CD4-positive, alpha-beta T cell treated with Interleukin-21 for 1 hour (primary cell): ENCODE data around the gene ZNF302.
"Not testable (repeated sequence)": the region's sequence is repeated elsewhere in the genome, so short reads cannot be mapped to it uniquely, and the experiment has no call there.

Experiments
- DNase-seq: peaks from one replicate; pipeline ENCODE4 v3.0.0-alpha.2; 2020

The ZNF302 gene

DNA sequence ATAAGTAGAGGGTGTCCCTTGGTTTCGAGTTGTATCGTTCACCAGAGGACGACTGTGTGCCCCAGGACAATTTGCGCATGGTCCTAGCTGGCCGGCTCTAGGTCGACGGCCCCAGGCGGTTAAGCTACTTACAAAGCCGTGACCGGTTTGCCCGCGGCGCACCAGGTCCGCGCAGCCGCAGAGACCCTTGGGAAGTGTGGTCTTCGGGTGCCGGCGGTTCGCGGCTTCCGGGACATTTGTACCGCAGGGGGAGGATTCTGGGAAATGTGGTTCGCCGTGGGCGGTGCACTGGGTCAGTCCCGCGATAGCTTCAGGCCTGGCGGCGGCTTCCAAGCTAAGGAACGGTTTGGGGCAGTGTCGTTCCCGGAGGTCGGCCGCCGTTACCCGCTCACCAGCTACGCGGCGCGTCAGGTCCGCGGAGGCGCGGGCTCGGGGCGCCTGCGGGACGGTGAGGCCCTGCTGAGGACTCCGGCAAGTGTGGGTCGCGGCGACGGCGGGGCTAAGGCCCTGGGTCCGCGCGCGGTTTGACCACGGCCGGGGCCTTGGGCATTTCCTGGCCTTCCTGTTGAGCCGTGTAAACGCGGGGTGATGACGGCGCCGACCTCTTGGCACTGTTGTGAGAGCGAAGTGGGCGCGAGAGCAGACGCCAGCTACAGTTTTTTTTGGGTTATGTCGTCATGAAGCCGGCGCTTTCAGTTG is at the start of gene ZNF302:
Gene ZNF302 (plus strand): TSS at position 293 of the 699 bp plus-strand sequence. CDS start 1,127 bp downstream, outside the sequence.
- peak; percentile 94 for DNase-seq

DNA sequence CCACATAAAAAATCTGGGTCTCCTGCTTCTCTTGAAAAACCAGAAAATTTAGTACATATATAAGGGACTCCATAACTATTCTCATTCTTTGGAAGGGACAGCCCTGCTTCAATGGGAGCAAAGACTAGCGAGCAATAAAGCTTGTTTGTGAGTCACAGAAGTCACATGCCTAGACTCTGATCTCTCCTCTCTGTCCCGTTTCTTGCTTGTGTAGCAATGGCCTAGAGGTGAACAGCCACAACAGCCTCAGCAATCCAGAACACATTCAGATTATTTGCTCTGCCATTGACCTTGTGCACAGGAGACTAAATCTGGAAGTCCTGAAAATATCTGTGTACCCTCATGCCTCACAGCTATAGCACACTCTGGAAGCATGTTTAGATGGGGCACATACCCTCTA is 43.7 kb upstream of the ZNF302 start:
- DNase-seq, result no peak

DNA sequence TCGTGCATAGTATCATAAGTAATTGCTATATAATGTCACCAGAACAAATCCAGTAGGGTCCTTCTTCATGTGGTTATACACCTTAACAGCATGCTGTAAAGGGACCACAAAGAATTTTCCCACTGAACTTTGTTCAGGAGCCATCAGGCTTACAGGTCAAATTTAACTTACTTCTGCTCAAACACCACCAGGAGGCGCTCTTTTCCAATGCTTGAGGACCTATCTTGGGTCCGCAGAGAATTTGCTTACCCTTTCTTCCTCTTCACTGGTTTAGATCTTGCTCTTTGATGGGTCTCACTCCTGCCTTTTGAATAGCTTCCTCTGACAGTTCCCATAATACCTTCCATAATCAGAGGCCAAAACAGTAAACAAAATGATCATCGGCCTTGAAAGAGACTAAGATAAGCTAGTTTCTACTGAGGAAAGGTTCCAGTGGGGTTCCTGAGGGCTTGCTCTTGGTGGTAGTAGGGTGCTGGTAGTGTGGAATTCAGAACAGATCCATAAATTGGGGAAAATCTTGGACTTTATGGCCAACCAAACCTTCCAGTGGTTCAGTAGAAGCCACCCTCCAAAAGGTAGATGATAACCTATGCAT is 37.9 kb upstream of the ZNF302 start:
- DNase-seq, result peak; percentile 73

DNA sequence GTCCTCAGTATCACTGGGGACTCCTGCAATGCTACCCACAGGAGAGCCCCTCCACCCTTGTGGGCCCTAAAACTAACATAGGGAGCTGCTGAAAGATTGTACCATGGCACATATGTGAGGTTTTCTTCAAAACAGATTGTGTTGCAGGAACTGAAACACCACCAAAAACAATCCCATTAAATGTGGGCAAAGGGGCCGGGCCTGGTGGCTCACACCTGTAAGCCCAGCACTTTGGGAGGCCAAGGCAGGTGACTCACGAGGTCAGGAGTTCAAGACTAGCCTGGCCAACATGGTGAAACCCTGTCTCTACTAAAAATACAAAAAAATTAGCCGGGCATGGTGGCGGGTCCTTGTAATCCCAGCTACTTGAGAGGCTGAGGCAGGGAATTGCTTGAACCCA is 35.2 kb upstream of the ZNF302 start:
- DNase-seq, result no peak

DNA sequence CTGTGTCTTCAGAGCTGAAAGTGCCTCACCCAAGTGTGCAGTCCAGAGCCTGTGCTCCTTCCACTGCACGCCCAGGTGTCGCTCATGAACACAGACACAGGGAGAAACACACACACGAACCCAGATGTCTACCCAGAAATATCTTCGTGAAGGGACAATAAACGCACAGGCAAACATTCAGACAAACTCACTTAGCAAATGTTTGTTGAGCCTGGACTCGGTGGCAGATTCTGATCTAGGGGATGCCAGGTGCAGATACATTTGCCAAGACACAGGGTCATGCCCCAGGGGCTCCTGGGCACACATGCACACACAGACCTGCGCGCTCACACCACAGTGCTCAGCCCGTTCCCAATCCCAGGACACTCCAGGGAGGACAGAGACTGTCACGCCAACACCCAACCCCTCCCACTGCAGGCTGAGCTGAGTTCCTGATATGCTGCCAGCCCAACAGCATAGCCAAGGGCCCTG is 32.5 kb upstream of the ZNF302 start:
- DNase-seq, result no peak

DNA sequence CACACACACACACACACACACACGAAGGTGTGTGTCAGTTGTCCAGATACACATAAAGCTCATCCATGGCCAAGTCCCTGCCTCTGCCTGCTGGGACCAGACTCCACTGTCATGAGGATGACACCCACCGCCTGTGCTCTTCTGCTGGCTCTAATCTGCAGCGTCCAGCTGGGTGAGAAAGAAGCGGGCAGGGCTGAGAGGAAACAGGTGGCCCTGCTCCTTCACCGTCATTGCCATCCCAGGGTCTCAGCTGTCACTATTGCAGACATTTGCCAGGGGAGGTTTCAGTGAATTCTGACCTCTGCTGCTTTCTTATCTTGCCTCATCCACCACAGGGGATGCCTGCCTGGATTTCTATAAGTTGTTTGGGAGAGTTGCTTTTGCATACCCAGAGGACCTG is 31.9 kb upstream of the ZNF302 start:
- DNase-seq, result no peak

DNA sequence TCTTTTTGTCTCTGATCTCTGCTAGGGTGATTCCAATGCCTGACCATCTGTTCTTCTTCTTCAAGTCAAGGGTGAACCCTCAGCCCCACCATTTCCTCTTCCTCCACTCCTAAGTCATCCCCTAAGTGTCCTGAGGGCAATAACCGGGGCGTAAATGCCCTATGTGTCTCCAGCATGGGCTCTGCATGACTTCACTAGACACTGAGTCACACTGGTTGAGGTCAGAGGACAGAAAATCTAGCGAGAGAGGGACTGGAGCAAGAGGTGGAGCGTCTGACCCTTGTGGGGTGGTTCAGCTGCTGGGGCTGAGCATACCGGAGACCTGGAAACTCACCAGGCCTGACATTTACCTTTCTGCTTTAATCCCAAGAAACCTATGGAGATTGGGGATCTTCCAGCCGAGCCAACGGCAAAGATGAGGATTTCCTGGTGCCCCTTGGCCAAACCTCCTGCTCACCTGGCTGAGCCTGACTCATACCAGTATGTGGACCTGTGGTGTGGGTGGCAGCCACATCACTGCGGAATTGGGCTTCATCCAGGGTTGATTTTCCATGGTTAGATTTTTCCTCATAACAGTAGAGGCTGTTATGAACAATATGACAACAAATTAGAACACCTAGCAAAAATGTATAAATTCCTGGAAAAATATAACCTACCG is 27.5 kb upstream of the ZNF302 start:
- DNase-seq, result no peak

DNA sequence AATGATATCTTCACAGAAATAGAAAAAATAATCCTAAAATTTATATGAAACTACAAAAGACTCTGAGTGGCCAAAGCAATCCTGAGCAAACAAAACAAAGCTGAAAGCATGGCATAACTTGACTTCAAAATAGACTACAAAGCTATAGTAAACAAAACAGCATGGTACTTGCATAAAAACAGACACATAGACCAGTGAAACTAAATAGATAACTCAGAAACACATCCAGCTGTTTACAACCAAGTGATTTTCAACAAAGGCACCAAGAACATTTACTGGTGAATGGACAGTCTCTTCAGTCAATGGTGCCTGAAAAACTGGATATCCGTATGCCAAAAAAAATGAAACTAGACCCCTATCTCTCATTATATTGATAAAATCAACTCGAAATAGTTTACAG is 25.7 kb upstream of the ZNF302 start:
- DNase-seq, result no peak

DNA sequence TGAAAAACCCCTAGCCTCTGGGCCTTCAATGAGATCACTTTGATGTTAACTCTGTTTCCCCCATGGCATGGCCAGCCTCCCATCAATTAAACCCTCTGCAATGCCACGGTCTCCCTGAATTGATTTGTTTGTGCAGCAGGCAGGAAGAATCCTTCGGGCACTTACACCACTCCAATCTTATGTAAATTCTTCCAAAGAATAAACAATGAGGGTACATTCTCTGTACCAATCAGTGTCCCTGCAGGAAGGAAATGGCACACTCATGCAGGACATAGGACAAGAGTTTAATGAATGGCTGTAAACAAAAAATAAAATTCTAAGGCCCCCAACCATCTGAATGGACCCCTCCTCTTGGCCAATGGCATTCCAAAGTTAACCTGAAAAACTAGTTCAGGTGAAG is 22.7 kb upstream of the ZNF302 start:
- no peak for DNase-seq

DNA sequence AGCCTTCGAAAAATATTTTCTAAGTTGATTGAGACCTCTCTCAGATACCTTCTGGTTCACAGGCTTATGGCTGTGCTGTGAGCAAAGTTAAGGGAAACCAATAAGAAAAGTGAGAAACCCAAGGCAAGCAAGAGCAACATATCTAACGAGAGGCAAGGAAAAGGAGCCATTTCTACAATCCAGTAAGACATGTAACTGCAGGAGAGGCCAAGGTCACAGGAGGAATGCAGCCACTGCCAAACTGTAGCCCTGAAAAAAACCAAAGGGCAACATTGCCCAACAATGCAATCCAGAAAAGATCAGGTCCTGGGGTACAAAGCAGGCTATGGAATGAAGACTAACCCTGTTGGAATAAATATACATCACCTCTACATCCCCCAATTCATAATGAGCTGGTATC is 21.8 kb upstream of the ZNF302 start:
- DNase-seq, result no peak

DNA sequence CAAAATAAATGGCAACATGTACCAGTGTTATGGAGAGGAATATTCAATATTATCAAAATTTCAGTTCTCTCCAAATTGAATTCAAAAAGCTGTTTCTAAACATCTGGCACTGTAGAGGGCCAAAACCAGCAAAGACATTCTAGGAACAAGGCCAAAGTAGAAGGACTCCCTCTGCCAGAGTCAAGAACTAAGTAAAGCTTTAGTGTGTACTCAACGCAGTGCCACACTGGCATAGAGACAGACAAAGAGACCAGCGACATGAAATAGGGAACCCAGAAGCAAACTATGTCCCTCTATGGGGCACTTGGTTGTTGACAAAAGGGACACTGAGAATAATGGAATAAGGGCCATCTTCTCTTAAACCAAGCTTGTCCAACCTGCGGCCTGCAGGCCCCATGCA is 16.1 kb upstream of the ZNF302 start:
- DNase-seq, result no peak

DNA sequence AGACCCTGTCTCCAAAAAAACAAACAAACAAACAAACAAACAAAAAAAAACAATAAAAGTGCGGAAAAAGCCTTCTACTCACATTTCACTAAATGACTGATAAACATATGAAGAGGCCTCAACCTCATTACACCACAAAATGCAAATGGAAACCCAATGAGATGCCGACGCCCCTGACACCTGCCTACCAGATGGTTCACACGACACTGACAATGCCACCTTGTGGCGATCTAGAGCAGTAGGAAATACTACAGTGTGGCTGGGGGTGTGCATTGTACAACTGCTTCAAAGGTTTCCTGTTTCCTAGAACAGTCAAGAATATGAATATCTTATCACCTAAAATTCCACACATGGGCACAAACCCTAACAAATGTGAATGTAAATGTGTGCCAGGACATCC is 14.6 kb upstream of the ZNF302 start:
- peak; percentile 71 for DNase-seq

DNA sequence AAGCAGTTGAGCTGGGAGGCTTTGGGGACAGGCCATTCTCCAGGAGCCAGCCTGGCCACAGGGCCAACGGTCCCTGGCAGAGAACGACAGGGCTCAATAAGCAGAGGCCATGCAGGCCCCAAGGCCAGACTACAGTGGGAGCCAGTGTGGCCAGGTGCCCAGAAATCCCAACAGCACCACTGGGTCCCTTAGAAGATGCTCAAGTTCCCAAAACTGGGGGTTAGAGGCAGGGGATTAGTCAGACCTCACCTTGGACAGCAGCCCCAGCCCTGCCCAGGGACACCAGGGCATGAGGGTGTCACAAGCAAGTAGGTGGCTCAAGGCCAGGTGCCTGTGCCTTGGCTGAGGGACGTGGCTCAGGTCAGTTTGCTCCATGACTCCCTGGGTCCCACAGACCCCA is 13.3 kb upstream of the ZNF302 start:
- DNase-seq, result no peak

DNA sequence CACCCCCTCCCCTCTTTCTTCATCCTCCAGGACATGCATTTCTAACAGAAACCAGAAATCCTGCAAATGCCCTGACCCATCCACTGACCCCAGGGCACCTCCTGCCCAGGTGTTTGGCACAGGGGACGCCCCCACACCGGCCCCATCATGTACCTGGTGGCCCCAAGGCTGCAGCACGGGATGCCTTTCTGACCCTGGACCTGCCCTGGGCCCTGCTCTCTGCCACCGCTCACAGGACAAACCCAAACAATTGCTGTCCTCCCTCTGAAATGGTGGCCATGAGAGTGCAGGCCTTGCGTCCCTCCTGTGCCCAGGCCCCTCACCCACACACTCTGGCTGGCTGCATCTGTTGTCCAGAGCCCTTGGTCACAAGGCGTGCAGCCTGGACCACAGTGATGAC is 12.6 kb upstream of the ZNF302 start:
- no peak for DNase-seq

DNA sequence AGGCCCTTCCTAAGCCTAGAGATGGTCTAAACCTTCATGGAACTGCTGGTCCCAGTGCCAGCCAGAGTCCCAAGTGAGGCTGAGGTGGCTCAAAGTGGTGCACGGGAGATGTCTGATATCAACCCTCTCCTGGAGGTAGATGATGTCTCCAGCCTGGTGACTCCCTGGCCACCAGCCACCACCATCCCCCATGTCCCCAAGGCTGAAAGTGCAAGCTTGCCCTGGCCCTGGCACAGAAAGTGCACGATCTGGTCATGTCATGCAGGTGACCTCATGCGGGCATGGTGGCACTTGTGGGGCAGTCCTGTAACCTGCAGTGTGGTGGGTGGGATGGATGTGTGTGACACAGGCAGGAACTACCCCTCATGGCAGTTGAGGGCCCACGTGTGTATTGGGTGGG is 12.2 kb upstream of the ZNF302 start:
- not testable (repeated sequence) for DNase-seq

DNA sequence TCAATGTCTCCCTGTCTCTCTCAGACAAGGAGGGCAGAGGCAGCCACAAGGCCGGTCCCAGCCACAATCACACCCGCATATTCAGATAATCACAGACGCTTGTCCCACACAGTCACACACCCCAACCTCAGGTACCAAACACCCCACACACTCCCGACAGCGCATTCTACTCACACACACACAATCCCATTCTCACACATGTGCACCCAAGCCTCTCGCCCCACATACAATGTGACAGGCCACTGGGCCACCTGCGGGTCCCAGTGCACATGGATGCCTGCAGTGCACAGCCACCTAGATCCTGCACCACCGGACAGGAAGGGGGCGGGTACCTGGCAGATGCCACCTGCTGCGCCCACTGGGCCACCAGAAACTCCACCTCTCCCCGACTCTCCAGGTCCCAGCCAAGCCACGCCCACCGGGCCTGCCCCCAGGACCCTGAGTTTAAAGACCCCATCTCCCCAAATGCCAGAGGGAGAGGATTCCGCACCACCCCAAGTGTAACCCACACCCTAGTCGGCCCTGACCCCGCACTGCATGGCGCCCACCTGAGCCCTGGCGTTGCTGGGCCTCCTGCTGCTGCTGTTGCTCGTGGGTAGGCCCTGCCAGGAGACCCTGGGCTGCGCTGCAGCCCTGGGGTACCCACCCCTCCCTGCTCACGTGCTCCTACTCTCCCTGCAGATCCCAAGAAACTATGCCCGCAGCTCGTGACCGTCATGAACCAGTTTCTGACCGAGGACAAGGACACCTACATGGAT is 11.1 kb upstream of the ZNF302 start:
- no peak for DNase-seq

DNA sequence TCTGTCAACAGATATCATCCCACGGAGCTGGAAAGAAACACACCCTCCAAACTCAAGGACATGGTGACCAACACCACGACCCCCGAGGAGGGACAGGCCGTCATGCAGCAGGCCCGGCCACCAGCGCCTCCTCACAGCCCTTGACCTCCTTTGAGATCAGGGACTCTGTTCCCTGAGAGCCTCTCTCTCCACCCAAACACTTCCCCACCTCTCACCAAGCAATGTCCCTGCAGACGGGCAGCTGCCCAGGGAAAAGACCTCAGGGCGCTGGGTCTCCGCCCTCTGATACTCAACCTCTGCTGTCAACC is 10.6 kb upstream of the ZNF302 start:
- no peak for DNase-seq

DNA sequence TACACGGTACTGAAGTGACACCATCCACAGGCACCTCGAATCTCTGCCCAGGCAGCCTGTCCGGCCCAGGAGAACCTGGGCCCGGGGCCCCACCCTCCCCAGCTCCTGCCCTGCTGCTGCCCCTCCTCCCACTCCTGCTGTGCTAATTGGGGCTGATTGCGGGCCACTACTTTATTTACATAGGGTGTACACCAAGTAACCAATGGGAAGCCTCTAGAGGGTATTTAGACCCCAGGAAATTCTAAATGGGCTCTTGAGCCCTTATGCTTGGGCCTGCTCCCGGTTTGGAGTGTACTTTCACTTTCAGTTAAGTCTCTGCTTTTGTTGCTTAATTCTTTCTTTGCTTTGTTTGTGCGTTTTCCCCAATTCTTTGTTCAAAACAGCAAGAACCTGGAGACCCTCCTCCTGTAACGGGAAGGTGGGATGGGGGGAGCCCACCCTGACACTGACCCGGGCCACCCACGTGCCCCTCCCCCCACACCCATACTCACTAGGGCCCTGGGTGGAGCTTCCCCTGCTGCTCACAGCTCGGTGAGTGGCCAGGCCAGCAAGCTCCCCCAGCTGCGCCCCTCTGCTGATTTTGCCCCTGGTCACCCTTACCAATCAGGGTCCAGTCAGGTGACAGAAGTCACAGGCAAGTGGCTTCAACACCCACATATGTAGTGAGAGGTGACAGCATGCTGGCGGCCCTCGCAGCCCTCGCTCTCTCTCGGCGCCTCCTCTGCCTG is 10.0 kb upstream of the ZNF302 start:
- DNase-seq, result peak; percentile 19

DNA sequence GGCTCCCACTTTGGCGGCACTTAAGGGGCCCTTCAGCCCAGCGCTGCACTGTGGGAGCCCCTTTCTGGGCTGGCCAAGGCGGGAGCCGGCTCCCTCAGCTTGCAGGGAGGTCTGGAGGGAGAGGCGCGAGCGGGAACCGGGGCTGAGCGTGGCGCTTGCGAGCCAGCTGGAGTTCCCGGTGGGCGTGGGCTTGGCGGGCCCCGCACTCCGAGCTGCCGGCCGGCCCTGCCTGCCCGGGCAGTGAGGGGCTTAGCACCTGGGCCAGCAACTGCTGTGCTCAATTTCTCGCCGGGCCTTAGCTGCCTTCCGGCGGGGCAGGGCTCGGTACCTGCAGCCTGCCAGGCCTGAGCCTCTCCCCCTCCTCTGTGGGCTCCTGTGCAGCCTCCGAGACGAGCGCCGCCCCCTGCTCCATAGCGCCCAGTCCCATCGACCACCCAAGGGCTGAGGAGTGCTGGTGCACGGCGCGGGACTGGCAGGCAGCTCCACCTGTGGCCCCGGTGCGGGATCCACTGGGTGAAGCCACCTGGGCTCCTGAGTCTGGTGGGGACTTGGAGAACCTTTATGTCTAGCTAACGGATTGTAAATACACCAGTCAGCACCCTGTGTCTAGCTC is 9.3 kb upstream of the ZNF302 start:
- DNase-seq, result not testable (repeated sequence)

DNA sequence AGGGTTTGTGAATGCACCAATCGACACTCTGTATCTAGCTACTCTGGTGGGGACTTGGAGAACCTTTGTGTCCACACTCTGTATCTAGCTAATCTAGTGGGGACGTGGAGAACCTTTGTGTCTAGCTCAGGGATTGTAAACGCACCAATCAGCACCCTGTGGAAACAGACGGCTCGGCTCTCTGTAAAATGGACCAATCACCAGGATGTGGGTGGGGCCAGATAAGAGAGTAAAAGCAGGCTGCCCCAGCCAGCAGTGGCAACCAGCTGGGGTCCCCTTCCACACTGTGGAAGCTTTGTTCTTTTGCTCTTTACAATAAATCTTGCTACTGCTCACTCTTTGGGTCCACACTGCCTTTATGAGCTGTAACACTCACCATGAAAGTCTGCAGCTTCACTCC is 8.8 kb upstream of the ZNF302 start:
- DNase-seq, result not testable (repeated sequence)

DNA sequence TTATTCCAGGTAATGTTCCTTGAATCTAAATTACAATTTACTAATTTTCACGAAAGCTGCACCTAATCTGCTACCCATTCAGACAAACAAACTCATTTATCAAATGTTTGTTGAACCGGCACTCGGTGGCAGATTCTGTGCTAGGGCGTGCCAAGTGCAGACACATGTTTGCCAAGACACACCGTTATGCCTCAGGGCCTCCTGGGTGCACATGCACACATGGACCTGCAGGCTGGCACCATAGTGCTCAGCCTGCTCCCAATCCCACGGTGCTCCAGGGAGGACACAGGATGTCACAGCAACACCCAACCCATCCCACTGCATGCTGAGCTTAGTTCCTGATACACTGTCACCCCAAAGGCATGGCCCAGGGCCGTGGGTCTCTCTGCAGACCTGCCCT is 8.2 kb upstream of the ZNF302 start:
- no peak for DNase-seq

DNA sequence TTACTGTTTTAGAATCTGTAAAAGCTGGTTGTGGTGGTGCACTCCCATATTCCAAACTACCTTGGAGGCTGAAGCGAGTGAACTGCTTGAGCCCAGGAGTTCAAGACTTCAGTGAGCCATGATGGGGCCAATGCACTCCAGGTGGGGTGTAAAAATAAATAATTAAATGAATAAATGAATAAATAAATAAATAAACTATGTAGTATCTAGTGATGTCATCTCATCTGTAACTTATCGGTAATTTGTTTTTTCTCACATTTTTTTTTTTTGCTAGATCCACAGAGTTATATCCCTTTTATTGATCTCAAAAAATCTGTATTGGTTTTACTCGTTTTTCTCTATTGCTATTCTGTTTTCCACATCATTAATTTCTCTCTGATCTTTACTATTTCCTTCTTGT is 5.5 kb upstream of the ZNF302 start:
- DNase-seq, result no peak

DNA sequence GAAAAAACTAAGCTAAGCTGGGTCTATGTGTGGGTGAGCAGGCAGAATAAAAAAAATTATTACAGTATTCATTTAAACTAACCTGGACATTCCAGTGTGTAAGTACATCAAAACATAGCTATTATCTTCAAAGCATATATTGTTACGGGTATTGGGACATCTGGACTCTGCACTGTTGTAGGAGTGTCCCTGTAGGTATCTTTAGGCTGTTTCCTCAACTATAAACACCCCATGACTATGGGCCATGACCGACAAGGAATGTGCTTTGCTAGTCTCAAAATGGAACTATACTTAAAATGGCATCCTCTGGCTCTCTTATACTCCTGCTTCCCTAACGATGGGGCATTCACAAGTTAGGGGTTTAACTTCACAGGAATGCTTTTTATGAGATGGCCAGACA is 3.9 kb upstream of the ZNF302 start:
- DNase-seq, result no peak
